Smooth muscle cell (in vitro differentiated cells): ENCODE measurements around the gene CAMK2A. TPM values are rescaled to one million over a fixed set of nuclear protein-coding genes. Genes with fewer than 3 reads are reported as not detected.

Source experiments
- DNase-seq: peaks from one replicate; lab custom pipeline; 2025; ENCODE audit not compliant: unreplicated experiment; lab: John Stamatoyannopoulos, UW
- H2AFZ ChIP-seq: fragments of 200-600 bp; sonication (generic); 2 replicates; pipeline ENCODE4 v1.6.0; 2016; ENCODE audit warnings: antibody characterized with exemption, low read depth, mild to moderate bottlenecking
- H3F3A ChIP-seq: fragments of 200-600 bp; sonication (generic); 2 replicates; pipeline ENCODE4 v1.6.0; 2017; ENCODE audit warnings: antibody characterized with exemption, low read depth
- H3K27ac ChIP-seq: fragments of 200-600 bp; sonication (generic); 2 replicates; pipeline ENCODE4 v1.5.1; 2016; ENCODE audit warnings: low read depth, mild to moderate bottlenecking
- H3K27me3 ChIP-seq: fragments of 200-600 bp; sonication (generic); 2 replicates; pipeline ENCODE4 v1.6.1; 2016; ENCODE audit warnings: low read depth, mild to moderate bottlenecking
- H3K36me3 ChIP-seq: fragments of 200-600 bp; sonication (generic); 2 replicates; pipeline ENCODE4 v1.5.1; 2016; ENCODE audit warnings: low read depth
- H3K4me1 ChIP-seq: fragments of 200-600 bp; sonication (generic); 2 replicates; pipeline ENCODE4 v1.5.1; 2016; ENCODE audit warnings: low read depth
- H3K4me2 ChIP-seq: fragments of 200-600 bp; sonication (generic); 2 replicates; pipeline ENCODE4 v1.6.0; 2016; ENCODE audit warnings: mild to moderate bottlenecking
- H3K4me3 ChIP-seq: fragments of 200-600 bp; sonication (generic); 2 replicates; pipeline ENCODE4 v1.5.1; 2016; ENCODE audit warnings: mild to moderate bottlenecking
- H3K79me2 ChIP-seq: fragments of 200-600 bp; sonication (generic); 2 replicates; pipeline ENCODE4 v1.6.0; 2016; ENCODE audit warnings: low read depth, mild to moderate bottlenecking
- H3K9ac ChIP-seq: fragments of 200-600 bp; sonication (generic); 2 replicates; pipeline ENCODE4 v1.6.0; 2016; ENCODE audit warnings: low read depth
- H3K9me3 ChIP-seq: fragments of 200-600 bp; sonication (generic); replicated peaks from 2 replicates; pipeline ENCODE4 v1.5.1; 2016; ENCODE audit warnings: low read depth
- H4K20me1 ChIP-seq: fragments of 200-600 bp; sonication (generic); 2 replicates; pipeline ENCODE4 v1.6.0; 2016; ENCODE audit warnings: low read depth
- WGBS: methylation state at CpG from one replicate; pipeline ENCODE4 v1.1.7; 2016; ENCODE audit warnings: low lambda C conversion rate; 5-methylcytosine and 5-hydroxymethylcytosine counted together
- polyA plus RNA-seq: library from polyadenylated mRNA; unstranded; fragments of >200 nt; fragmentation: Nextera tagmentation; extraction: Ambion mirVana; gene quantifications from 2 replicates; pipeline ENCODE4 v1.2.1, GENCODE V29; 2016
- total RNA-seq: library from RNA; depleted of rRNA; stranded (reverse); fragments of >200 nt; gene quantifications from 2 replicates; pipeline ENCODE4 v1.2.3, GENCODE V29; 2014
- TF ChIP-seq, protein P1 (sequence below): fragments of 200-600 bp; sonication (generic); IDR thresholded peaks from 2 replicates; pipeline ENCODE4 v1.5.1; 2017; ENCODE audit warnings: borderline replicate concordance, mild to moderate bottlenecking, antibody characterized with exemption; ENCODE audit not compliant: insufficient read depth, poor library complexity, severe bottlenecking

CAMK2A gene
- total and polyA plus RNA-seq, 2 experiments from 2014 or later, result 0.83 to 1.6 TPM

DNA sequence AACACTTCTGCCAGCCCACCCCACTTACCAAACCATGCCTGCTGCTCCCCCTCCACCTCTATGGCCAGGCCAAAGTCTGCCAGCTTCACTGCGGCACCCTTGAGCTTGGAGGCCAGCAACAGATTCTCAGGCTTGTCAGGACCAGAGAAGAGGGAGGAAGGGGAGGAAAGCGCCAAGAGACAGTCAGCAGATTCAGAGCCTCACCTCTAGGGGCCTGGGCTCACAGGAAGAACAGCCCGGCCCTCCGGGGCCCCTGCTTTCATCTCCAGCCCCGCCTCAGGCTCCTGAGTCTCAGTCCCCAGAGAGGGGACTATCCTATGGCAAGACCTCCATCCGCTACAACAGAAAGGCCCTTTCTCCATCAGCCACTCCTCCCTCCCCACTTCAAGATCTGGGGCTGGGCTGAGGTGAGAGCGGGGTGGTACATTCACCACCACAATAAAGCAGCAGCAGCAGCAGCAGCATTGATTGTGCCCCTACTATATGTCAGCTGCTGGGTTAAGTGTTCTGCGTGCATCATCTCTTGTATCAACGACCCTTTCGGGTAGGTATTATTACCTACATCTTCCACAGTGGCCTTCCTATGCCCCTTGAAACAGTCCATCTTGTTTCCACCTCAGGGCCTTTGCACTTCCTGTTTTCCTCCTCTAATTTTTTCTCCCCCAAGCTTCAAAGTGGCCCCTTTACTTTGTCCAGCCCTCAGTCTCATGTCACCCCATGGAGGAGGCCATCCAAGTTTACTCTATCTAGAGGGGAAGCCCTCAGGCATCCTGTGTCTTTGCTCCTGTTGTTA, 36.0 kb downstream of the CAMK2A start:
- no peak overlapping the region for H3K4me3 ChIP-seq
- H3K27ac ChIP-seq, result no peak overlapping the region
- H3K4me2 ChIP-seq, result no peak overlapping the region
- H3F3A ChIP-seq, result no peaks in the 10 kb centered on the region
- no peak overlapping the region for H2AFZ ChIP-seq
- no peak for DNase-seq
- peaks cover 19% of the 10 kb centered on the region for H3K4me1 ChIP-seq
- TF ChIP-seq, protein P1, sequence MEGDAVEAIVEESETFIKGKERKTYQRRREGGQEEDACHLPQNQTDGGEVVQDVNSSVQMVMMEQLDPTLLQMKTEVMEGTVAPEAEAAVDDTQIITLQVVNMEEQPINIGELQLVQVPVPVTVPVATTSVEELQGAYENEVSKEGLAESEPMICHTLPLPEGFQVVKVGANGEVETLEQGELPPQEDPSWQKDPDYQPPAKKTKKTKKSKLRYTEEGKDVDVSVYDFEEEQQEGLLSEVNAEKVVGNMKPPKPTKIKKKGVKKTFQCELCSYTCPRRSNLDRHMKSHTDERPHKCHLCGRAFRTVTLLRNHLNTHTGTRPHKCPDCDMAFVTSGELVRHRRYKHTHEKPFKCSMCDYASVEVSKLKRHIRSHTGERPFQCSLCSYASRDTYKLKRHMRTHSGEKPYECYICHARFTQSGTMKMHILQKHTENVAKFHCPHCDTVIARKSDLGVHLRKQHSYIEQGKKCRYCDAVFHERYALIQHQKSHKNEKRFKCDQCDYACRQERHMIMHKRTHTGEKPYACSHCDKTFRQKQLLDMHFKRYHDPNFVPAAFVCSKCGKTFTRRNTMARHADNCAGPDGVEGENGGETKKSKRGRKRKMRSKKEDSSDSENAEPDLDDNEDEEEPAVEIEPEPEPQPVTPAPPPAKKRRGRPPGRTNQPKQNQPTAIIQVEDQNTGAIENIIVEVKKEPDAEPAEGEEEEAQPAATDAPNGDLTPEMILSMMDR, result no peak
- H3K79me2 ChIP-seq, result no peaks in the 10 kb centered on the region
- no peaks in the 10 kb centered on the region for H3K9me3 ChIP-seq
- H4K20me1 ChIP-seq, result no peaks in the 10 kb centered on the region
- H3K9ac ChIP-seq, result no peak overlapping the region
- WGBS, result 85% methylated on average over 10 of the region's 10 CpGs
- H3K36me3 ChIP-seq, result no peaks in the 10 kb centered on the region
- no peaks in the 10 kb centered on the region for H3K27me3 ChIP-seq

DNA sequence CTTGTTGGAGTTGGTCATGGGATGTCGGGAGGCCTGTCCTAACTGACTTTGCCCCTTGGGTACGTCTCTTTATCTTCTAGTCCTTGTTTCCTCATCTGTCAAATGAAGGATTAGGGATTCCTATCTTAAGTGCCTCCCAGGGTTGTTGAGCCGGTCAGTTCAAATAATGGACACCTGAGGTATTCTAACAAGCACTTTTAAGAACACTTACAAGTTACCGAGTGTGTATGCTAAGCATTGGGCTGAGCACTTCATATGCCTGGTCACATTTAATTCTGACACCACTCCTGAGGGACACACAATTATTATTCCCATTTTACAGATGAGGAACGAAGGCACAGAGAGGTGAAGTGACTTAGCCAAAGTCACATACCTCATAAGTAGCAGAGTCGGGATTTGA, 37.1 kb downstream of the CAMK2A start:
- Histone ChIP-seq H3K36me3 (no peaks in the 10 kb centered on the region), H3K27ac (no peak overlapping the region), H3K4me3 (no peak overlapping the region), H3K27me3 (no peaks in the 10 kb centered on the region), H3K4me1 (peaks cover 19% of the 10 kb centered on the region), H3K9me3 (no peaks in the 10 kb centered on the region), H3K79me2 (no peaks in the 10 kb centered on the region), H3F3A (no peaks in the 10 kb centered on the region), H3K4me2 (no peak overlapping the region), H2AFZ (no peak overlapping the region), H3K9ac (no peak overlapping the region), H4K20me1 (no peaks in the 10 kb centered on the region)
- 93% methylated on average over 6 of the region's 6 CpGs for WGBS
- TF ChIP-seq, protein P1, result no peak
- no peak for DNase-seq

DNA sequence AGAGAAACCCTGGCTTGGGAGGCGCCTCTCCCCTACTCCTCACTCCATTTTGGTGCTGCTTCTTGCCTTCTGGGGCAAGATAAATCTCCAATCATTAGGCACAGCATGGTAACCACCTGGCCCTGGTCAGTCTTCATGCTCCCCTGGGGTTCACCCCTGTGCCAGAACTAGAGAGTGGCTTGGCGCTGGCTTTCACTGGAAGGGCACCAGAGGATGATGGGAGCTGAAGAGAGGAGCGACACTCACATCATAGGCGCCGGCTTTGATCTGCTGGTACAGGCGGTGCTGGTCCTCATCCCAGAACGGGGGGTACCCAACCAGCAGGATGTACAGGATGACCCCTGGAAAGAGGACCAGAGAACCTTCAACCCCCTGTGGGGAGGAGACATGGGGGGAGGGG, 38.1 kb downstream of the CAMK2A start:
- H3K36me3 ChIP-seq, result no peaks in the 10 kb centered on the region
- H3K9me3 ChIP-seq, result no peaks in the 10 kb centered on the region
- no peak overlapping the region for H3K4me3 ChIP-seq
- no peaks in the 10 kb centered on the region for H3K27me3 ChIP-seq
- H3K4me1 ChIP-seq, result peaks cover 19% of the 10 kb centered on the region
- H3K27ac ChIP-seq, result no peak overlapping the region
- no peaks in the 10 kb centered on the region for H3K79me2 ChIP-seq
- H3K4me2 ChIP-seq, result no peak overlapping the region
- no peak overlapping the region for H3K9ac ChIP-seq
- 98% methylated on average over 7 of the region's 7 CpGs for WGBS
- no peak overlapping the region for H2AFZ ChIP-seq
- no peaks in the 10 kb centered on the region for H3F3A ChIP-seq
- TF ChIP-seq, protein P1, result no peak
- DNase-seq, result no peak
- no peaks in the 10 kb centered on the region for H4K20me1 ChIP-seq

DNA sequence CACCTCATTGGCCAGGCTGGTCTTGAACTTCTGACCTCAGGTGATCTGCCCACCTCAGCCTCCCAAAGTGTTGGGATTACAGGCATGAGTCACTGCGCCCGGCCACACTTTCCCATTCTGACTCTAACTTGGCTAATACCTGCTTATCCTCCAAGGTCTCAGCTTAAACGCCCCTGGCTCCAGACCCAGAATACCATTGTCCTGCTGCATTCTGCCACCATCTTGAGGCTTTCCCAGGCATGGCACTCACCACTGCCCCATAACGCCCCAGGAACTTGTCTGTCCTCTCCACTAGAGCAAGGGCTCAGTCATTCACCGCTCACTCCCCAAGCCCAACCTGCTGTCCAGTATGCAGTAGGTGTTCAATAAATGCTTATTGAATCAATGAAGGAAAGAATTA, 39.8 kb downstream of the CAMK2A start:
- Histone ChIP-seq H3K27me3 (no peaks in the 10 kb centered on the region), H3K79me2 (no peaks in the 10 kb centered on the region), H3K4me1 (peaks cover 2% of the 10 kb centered on the region), H2AFZ (no peak overlapping the region), H3K4me2 (no peak overlapping the region), H3K9ac (no peak overlapping the region), H3F3A (no peaks in the 10 kb centered on the region), H4K20me1 (no peaks in the 10 kb centered on the region), H3K4me3 (no peak overlapping the region), H3K27ac (no peak overlapping the region), H3K36me3 (no peaks in the 10 kb centered on the region), H3K9me3 (no peaks in the 10 kb centered on the region)
- TF ChIP-seq, protein P1, result no peak
- DNase-seq, result no peak
- 89% methylated on average over 5 of the region's 5 CpGs for WGBS
